NB4 (cell line): ENCODE results near the gene GREB1L.

Experiments
- CTCF ChIP-seq: IDR thresholded peaks from one replicate; pipeline ENCODE4 v1.5.1; 2012; ENCODE audit warnings: low read depth, low read length
- POLR2A ChIP-seq: IDR thresholded peaks from 2 replicates; pipeline ENCODE4 v1.6.1; 2011; ENCODE audit warnings: mild to moderate bottlenecking; ENCODE audit not compliant: insufficient read length; ENCODE audit errors: extremely low read depth

- TF ChIP-seq POLR2A (no peak), CTCF (no peak)
Observed at GRCh38 chr18:21313576-21313975, 71.5 kb downstream of the GREB1L start.
